GM19099 (cell line): ENCODE measurements around the gene ZNF500.

Source experiments
- POLR2A ChIP-seq: IDR thresholded peaks from 3 replicates; pipeline ENCODE4 v1.6.1; 2011; ENCODE audit warnings: low read depth; ENCODE audit not compliant: insufficient read length; ENCODE audit errors: extremely low read depth

ZNF500 gene

DNA sequence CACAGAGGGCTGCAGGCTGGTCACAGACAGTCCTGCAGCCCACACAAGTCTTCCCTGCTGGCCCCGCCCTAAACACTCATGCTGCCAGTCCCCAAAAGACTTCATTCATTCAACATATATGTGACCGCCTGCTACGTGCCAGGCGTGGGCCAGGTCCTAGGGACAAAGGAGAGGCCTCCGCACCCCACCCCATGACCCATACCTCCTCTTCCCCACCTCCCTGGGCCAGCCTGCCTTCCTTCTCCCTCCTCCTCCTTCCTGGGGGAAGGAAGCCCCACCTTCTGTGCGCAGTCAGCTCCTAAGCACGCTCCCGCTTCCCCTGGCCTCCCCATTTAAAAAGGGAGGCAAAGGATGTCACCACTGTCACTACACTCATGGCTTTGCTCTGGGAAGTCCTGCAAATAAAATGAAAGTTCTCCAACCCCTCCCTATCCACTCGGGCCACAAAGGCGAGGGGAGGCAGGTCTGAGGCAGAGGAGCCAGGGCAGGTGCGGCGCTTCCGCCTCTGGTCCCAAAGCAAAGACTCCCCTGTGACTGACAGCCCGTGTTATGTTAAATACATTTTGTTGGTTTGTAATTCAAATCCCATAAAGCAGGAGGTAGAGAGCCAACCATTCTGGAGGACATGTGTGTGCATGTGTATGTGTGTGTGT, 23.6 kb downstream of the ZNF500 start:
- no peak for TF ChIP-seq POLR2A

GRCh38 chr16:4737545-4737944, 29.4 kb downstream of the ZNF500 start:
- no peak for TF ChIP-seq POLR2A

GRCh38 chr16:4736546-4736945, 30.4 kb downstream of the ZNF500 start:
- no peak for TF ChIP-seq POLR2A

DNA sequence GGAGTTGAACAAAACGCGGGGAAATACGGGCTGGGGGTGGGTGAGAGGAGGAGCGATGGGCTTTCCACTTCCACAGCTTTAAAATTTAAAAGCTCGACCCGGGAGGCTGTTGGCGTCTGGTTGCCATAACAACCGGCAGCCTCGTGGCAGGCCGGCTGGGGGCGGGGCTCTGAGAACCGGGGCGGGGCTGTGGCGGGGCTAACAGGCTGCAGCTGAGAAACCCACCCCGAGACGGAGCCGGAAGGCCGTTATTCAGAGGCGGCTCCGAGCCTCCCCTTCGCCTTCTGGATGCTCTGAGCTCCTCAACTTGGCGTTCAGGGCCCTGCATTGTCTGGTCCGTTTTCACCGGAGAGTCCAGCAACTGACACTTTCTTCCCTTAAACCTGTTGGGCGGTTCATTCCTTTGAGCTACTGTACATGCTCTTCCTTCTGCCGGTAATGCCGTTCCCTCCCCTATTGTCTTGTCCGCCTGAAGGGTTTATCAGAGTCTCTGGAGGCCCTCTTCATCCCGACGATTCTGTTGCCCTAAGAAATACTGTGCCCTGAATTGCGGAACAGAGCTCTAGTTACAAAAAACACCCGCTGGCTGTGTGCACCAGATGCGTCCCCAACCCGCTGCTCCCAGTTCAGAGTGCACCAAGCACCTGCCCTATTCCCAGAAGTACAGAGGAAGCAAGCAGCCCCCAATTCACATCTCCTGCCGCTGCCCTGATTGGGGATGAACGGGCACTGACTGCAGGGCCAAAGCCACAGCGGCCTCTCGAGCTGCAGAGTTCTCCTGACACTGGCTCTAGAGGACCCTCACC, 32.0 kb downstream of the ZNF500 start:
- TF ChIP-seq POLR2A = peak; percentile 72

DNA sequence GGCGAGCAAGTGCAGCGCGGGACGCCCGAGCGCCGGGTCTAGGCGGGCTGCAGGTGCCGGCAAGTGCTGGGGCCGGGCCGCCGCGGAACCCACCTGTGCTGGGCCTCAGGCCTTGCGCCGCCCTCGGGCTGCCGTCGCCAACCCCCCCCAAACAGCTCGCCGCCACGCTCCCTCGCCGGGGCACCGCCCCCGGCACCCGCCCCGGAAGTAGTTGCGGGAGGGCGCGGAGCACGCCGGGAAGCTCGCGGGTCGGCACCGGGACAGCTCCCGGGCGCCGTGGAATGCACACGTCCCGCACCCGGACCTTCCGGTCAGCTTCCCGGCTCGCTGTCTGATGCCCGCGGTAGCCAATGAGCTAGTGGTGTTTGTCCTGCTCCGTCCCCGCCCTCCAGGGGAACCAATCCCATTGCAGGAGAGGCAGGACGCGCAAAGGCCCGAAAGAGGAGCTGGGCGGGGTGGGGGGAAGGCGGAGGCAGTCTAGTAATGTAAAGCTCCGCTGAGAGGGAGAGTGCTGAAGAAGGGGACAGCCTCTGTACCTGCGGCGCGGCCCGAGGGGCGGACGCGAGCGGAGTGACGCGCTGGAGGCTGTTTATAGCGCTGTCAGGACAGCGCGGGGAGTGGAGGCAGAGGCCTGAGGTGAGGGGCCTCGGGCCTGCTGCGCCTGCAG, 32.8 kb downstream of the ZNF500 start, which contains the start of the genes ANKS3 and DNAAF8:
ANKS3 (minus strand) TSS at position 209 of the 667 bp plus-strand sequence. CDS start 4,122 bp downstream, outside the sequence.
DNAAF8 (plus strand) TSS at position 475 of the 667 bp plus-strand sequence. CDS start 1,978 bp downstream, outside the sequence.
- TF ChIP-seq POLR2A = peak; percentile 70

- TF ChIP-seq POLR2A = no peak
Observed at GRCh38 chr16:4733747-4734062, 33.3 kb downstream of the ZNF500 start.

DNA sequence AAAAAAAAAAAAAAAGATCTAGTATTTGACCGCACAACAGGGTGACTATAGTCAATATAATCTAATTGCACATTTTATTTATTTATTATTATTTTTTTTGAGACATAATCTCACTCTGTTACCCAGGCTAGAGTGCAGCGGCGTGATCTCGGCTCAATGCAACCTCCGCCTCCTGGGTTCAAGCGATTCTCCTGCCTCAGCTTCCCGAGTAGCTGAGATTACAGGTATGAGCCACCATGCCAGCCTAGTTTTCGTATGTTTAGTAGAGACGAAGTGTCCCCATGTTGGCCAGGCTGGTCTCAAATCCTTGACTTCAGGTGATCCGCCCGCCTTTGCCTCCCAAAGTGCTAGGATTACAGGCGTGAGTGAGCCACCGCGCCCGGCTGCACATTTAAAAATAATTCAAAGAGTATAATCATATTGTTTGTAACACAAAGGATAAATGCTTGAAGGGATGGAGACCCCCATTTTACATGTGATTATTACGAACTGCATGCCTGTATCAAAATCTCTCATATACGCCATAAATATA, 33.7 kb downstream of the ZNF500 start:
- TF ChIP-seq POLR2A = no peak

- TF ChIP-seq POLR2A = no peak
Observed at GRCh38 chr16:4729876-4730275, 37.1 kb downstream of the ZNF500 start.

DNA sequence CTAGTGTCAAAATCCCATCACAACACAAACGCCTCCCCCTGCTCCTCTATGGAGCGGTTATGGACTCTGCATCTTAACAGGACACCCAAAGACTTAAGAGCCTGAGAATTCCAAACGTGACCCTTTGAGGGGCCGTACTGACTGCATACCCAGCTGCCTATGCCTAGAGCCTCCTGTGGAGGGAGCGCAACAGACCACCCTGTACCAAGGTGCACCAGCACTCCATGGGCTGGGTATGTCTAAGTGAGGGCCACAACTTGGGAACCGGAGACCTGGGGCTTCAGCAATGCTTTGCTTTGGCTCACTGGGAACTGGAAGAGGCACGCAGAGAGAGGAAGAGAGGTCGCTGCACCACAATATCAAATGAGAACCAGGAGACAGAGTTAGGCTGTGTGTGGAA, 38.3 kb downstream of the ZNF500 start:
- no peak for TF ChIP-seq POLR2A

- TF ChIP-seq POLR2A = no peak
Observed at GRCh38 chr16:4726616-4727015, 40.3 kb downstream of the ZNF500 start.

GRCh38 chr16:4724661-4725270, 42.2 kb downstream of the ZNF500 start:
- TF ChIP-seq POLR2A = no peak

DNA sequence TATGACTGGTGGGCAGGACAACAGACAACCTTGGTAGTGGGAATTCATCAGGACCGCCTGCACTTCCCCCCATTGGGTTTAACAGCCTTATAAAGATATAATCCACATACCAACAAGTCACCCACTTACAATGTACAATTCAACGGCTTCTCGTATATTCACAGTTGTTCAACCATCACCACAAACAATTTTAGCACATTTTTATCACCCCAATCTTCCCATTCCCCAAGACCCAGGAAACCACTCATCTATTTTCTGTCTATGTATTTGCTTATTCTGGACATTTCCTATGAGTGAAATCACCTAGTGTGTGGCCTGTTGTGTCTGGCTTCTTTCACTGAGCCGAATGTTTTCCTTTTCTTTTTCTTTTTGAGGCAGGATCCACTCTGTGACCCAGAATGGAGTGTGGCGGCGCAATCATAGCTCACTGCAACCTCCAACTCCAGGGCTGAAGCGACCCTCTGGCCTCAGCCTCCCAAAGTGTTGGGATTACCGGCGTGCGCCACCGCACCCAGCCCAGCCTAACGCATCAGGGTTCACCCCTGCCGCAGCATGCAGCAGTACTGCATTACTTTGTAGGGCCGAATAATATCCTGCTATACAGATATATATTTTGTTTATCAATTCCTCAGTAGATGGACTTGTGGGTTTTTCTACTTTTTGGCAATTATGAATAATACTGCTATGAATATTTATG, 43.7 kb downstream of the ZNF500 start:
- no peak for TF ChIP-seq POLR2A

GRCh38 chr16:4718466-4718865, 48.5 kb downstream of the ZNF500 start:
- TF ChIP-seq POLR2A = no peak

- TF ChIP-seq POLR2A = no peak
Observed at GRCh38 chr16:4714996-4715395, 52.0 kb downstream of the ZNF500 start.
